HepG2 (cell line): ENCODE measurements around the gene CTSA. TPM values are rescaled to one million over a fixed set of nuclear protein-coding genes. Genes with fewer than 3 reads are reported as not detected.
A peak's percentile ranks its signal among the peaks of the same experiment; 100 is the strongest.

Experiments used
- BRD4 ChIP-seq: sonication (generic); formaldehyde crosslinking; IDR thresholded peaks from 2 replicates; pipeline ENCODE4 v1.4.0; 2020; ENCODE audit warnings: missing genetic modification reagents
- GABPA ChIP-seq, 2 experiments: IDR thresholded peaks; 2 replicates each; pipeline ENCODE4 v1.6.1; 2011 to 2016; ENCODE audit warnings: low read depth in 2 of 2, low read length in 1 of 2, missing biosample characterization in 1 of 2, missing genetic modification characterization in 1 of 2
- HDAC6 ChIP-seq: fragments of 200-600 bp; sonication (generic); IDR thresholded peaks from 2 replicates; pipeline ENCODE4 v1.7.0; 2017; ENCODE audit warnings: mild to moderate bottlenecking, antibody characterized with exemption, low read length, low read depth
- HOXA5 ChIP-seq: sonication (generic); formaldehyde crosslinking; IDR thresholded peaks from 2 replicates; pipeline ENCODE4 v1.4.0; 2020; ENCODE audit warnings: missing genetic modification reagents
- ISL2 ChIP-seq: sonication (generic); formaldehyde crosslinking; IDR thresholded peaks from 2 replicates; pipeline ENCODE4 v1.5.0; 2020; ENCODE audit warnings: missing genetic modification reagents
- MEF2D ChIP-seq: sonication (generic); formaldehyde crosslinking; IDR thresholded peaks from 2 replicates; pipeline ENCODE4 v1.5.1; 2020; ENCODE audit warnings: mild to moderate bottlenecking, missing genetic modification reagents
- NFYB ChIP-seq: sonication (generic); formaldehyde crosslinking; IDR thresholded peaks from 2 replicates; pipeline ENCODE4 v1.4.0; 2020; ENCODE audit warnings: missing genetic modification reagents
- SP2 ChIP-seq: sonication (generic); formaldehyde crosslinking; IDR thresholded peaks from 2 replicates; pipeline ENCODE4 v1.5.1; 2020; ENCODE audit warnings: mild to moderate bottlenecking, missing genetic modification reagents
- SUZ12 ChIP-seq: fragments of 150-350 bp; IDR thresholded peaks from 2 replicates; pipeline ENCODE4 v1.6.1; 2014; ENCODE audit warnings: low read depth, low read length
- ZFY ChIP-seq: sonication (generic); formaldehyde crosslinking; IDR thresholded peaks from 2 replicates; pipeline ENCODE4 v1.4.0; 2020; ENCODE audit warnings: missing genetic modification reagents
- polyA plus RNA-seq, 8 experiments: library from polyadenylated mRNA; depleted of rRNA in 3 of 8; stranded (reverse) in 7 of 8; unstranded in 1 of 8; fragments of >200 nt; fragmentation: Illumina TruSeq in 4 of 8; extraction: Trizol in 4 of 8; gene quantifications; 2 replicates each; pipeline versions ENCODE4 v1.2.1 to v1.2.3, GENCODE V29; 2011 to 2016; ENCODE audit warnings: low read depth in 4 of 8, missing spikeins in 1 of 8, mixed read lengths in 1 of 8; ENCODE audit not compliant: insufficient read depth in 1 of 8
- total RNA-seq, 5 experiments: library from RNA; depleted of rRNA; stranded (reverse); fragments of >200 nt; fragmentation: Illumina TruSeq; extraction: Trizol; gene quantifications; 2 replicates each; pipeline ENCODE4 v1.2.3, GENCODE V29; 2016; ENCODE audit warnings: low read depth in 1 of 5
- TF ChIP-seq, protein P1 (sequence below): sonication (generic); formaldehyde crosslinking; conservative IDR thresholded peaks from 2 replicates; pipeline ENCODE4 v1.4.0; 2020; ENCODE audit warnings: mild to moderate bottlenecking, missing genetic modification reagents, moderate library complexity
- TF ChIP-seq, protein P2 (sequence below): sonication (generic); formaldehyde crosslinking; IDR thresholded peaks from 2 replicates; pipeline ENCODE4 v1.4.0; 2020; ENCODE audit warnings: missing genetic modification reagents
- TF ChIP-seq, protein P3 (sequence below): sonication (generic); formaldehyde crosslinking; conservative IDR thresholded peaks from 2 replicates; pipeline ENCODE4 v1.8.0; 2022; ENCODE audit warnings: low read depth, missing genetic modification reagents
- TF ChIP-seq, protein P4 (sequence below): sonication (generic); formaldehyde crosslinking; IDR thresholded peaks from 2 replicates; pipeline ENCODE4 v1.8.0; 2022; ENCODE audit warnings: mild to moderate bottlenecking, missing genetic modification reagents
- TF ChIP-seq, protein P5 (sequence below): sonication (generic); formaldehyde crosslinking; IDR thresholded peaks from 2 replicates; pipeline ENCODE4 v1.4.0; 2020; ENCODE audit warnings: missing genetic modification reagents, borderline replicate concordance
- TF ChIP-seq, protein P6 (sequence below): sonication (generic); formaldehyde crosslinking; IDR thresholded peaks from 2 replicates; pipeline ENCODE4 v1.4.0; 2020; ENCODE audit warnings: mild to moderate bottlenecking, missing genetic modification reagents, borderline replicate concordance

Gene CTSA
- total and polyA plus RNA-seq, 2 of the 13 experiments (the other 11 are each of a cell fraction or from before 2014, with no cell fraction given): 202 to 231 TPM

DNA sequence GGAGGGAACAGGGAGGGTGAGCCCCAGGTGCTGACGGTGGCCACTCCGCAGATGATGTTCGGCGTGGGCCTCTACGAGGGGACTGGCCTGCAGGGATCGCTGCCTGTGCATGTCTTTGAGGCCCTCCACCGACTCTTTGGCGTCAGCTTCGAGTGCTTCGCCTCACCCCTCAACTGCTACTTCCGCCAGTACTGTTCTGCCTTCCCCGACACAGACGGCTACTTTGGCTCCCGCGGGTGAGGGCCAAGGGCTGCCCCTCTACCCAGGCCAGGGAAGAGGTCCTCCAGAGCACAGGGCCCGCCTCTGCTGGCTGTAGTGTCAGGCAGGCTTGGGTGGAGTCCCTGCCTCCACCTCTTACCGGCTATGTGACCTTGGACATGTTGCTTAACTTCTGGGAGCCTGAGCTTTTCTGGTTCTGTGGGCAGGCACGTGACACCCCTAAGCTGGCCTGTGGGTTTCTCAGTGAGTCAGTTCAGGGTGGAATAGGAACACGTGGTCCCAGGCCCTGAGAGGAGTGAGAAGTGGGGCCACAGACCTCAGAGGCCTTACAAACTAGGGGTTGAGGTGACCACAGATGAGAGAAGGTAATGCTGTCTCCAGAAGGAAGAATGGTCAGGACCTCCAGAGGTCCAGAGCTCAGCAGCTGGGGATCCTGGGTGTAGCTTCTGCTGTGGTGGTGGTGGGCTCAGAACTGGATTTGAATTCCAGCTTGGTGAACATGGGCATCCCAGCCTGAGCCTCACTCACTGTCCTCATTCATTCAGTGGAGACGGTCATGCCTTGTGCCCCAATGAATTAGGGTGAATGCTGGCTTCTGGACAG, 55.2 kb downstream of the CTSA start (continued):
- TF ChIP-seq, protein P1, sequence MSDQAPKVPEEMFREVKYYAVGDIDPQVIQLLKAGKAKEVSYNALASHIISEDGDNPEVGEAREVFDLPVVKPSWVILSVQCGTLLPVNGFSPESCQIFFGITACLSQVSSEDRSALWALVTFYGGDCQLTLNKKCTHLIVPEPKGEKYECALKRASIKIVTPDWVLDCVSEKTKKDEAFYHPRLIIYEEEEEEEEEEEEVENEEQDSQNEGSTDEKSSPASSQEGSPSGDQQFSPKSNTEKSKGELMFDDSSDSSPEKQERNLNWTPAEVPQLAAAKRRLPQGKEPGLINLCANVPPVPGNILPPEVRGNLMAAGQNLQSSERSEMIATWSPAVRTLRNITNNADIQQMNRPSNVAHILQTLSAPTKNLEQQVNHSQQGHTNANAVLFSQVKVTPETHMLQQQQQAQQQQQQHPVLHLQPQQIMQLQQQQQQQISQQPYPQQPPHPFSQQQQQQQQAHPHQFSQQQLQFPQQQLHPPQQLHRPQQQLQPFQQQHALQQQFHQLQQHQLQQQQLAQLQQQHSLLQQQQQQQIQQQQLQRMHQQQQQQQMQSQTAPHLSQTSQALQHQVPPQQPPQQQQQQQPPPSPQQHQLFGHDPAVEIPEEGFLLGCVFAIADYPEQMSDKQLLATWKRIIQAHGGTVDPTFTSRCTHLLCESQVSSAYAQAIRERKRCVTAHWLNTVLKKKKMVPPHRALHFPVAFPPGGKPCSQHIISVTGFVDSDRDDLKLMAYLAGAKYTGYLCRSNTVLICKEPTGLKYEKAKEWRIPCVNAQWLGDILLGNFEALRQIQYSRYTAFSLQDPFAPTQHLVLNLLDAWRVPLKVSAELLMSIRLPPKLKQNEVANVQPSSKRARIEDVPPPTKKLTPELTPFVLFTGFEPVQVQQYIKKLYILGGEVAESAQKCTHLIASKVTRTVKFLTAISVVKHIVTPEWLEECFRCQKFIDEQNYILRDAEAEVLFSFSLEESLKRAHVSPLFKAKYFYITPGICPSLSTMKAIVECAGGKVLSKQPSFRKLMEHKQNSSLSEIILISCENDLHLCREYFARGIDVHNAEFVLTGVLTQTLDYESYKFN (CRISPR knock-in tag): peak; percentile 86
- no peak for TF ChIP-seq HDAC6
- TF ChIP-seq HOXA5 (CRISPR knock-in tag): peak; percentile 95
- TF ChIP-seq ZFY (CRISPR knock-in tag): peak; percentile 92
- TF ChIP-seq, protein P2, sequence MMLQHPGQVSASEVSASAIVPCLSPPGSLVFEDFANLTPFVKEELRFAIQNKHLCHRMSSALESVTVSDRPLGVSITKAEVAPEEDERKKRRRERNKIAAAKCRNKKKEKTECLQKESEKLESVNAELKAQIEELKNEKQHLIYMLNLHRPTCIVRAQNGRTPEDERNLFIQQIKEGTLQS (CRISPR knock-in tag): no peak; the same call in 1 of the 2 replicates
- TF ChIP-seq GABPA (IDR thresholded peaks at IDR 0.05; ENCODE audit: low read depth, low read length): no peak
- TF ChIP-seq GABPA (CRISPR knock-in tag; IDR thresholded peaks at IDR 0.05; ENCODE audit: low read depth): peak; percentile 52; the same call in 1 of the 2 replicates
- TF ChIP-seq, protein P3, sequence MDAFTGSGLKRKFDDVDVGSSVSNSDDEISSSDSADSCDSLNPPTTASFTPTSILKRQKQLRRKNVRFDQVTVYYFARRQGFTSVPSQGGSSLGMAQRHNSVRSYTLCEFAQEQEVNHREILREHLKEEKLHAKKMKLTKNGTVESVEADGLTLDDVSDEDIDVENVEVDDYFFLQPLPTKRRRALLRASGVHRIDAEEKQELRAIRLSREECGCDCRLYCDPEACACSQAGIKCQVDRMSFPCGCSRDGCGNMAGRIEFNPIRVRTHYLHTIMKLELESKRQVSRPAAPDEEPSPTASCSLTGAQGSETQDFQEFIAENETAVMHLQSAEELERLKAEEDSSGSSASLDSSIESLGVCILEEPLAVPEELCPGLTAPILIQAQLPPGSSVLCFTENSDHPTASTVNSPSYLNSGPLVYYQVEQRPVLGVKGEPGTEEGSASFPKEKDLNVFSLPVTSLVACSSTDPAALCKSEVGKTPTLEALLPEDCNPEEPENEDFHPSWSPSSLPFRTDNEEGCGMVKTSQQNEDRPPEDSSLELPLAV (CRISPR knock-in tag): no peak
- TF ChIP-seq SP2: 0 out of 2 replicates have a peak, but pooled peaks have one; percentile 39
- TF ChIP-seq BRD4 (CRISPR knock-in tag): no peak; the same call in 1 of the 2 replicates
- TF ChIP-seq MEF2D (CRISPR knock-in tag): peak; percentile 80
- TF ChIP-seq, protein P4, sequence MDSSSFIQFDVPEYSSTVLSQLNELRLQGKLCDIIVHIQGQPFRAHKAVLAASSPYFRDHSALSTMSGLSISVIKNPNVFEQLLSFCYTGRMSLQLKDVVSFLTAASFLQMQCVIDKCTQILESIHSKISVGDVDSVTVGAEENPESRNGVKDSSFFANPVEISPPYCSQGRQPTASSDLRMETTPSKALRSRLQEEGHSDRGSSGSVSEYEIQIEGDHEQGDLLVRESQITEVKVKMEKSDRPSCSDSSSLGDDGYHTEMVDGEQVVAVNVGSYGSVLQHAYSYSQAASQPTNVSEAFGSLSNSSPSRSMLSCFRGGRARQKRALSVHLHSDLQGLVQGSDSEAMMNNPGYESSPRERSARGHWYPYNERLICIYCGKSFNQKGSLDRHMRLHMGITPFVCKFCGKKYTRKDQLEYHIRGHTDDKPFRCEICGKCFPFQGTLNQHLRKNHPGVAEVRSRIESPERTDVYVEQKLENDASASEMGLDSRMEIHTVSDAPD (CRISPR knock-in tag): peak; percentile 83
- TF ChIP-seq, protein P5, sequence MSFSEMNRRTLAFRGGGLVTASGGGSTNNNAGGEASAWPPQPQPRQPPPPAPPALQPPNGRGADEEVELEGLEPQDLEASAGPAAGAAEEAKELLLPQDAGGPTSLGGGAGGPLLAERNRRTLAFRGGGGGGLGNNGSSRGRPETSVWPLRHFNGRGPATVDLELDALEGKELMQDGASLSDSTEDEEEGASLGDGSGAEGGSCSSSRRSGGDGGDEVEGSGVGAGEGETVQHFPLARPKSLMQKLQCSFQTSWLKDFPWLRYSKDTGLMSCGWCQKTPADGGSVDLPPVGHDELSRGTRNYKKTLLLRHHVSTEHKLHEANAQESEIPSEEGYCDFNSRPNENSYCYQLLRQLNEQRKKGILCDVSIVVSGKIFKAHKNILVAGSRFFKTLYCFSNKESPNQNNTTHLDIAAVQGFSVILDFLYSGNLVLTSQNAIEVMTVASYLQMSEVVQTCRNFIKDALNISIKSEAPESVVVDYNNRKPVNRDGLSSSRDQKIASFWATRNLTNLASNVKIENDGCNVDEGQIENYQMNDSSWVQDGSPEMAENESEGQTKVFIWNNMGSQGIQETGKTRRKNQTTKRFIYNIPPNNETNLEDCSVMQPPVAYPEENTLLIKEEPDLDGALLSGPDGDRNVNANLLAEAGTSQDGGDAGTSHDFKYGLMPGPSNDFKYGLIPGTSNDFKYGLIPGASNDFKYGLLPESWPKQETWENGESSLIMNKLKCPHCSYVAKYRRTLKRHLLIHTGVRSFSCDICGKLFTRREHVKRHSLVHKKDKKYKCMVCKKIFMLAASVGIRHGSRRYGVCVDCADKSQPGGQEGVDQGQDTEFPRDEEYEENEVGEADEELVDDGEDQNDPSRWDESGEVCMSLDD (CRISPR knock-in tag): peak; percentile 48; the same call in 1 of the 2 replicates
- TF ChIP-seq, protein P6, sequence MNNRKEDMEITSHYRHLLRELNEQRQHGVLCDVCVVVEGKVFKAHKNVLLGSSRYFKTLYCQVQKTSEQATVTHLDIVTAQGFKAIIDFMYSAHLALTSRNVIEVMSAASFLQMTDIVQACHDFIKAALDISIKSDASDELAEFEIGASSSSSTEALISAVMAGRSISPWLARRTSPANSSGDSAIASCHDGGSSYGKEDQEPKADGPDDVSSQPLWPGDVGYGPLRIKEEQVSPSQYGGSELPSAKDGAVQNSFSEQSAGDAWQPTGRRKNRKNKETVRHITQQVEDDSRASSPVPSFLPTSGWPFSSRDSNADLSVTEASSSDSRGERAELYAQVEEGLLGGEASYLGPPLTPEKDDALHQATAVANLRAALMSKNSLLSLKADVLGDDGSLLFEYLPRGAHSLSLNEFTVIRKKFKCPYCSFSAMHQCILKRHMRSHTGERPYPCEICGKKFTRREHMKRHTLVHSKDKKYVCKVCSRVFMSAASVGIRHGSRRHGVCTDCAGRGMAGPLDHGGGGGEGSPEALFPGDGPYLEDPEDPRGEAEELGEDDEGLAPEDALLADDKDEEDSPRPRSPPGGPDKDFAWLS (CRISPR knock-in tag): peak; percentile 93; the same call in 1 of the 2 replicates
- no peak for TF ChIP-seq NFYB (CRISPR knock-in tag)
- peak; percentile 76; the same call in 1 of the 2 replicates for TF ChIP-seq ISL2 (CRISPR knock-in tag)
- TF ChIP-seq SUZ12: no peak
